ENCODE measurements around the gene H1-8.

Gene H1-8

DNA sequence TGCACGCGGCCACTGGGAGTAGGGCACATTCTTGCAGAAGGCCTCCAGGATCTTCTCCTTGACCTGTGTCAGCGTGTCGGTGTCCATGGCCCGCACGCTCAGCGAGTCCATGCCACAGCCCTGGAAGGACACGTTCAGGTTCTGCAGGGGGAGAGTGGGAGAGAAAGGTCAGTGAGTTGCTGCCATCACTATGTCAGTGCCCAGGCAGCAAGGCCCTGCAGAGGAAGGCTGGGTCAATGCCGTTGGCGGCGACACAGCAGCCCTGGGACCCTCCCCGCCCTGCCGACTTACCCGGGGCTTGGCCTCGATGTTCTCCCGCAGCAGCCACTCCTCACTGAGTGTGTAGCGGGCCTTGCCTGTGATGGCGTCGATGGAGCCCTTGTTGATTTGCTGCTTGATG lies 19.8 kb downstream of the H1-8 start:
- no peak for DNase-seq (ENCODE audit: extremely low read depth, low read depth)

DNA sequence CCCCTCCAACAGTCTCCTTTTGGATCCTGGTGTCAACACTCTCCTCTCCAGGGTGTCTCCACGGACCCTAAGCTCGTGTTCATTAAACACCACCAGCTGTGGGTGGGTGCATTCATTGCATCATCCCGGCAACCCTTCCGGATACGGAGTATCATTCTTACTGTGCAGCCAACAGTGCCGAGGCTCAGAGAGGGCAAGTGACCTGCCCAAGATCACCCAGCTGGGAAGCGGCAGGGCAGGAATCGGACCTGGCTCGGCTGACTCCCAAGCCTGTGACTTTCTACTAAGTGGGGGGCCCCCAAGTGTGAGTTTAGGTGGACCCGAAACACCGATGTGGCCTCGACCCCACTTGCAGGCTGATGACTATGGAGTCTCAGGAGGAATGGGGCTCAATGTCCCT lies 20.4 kb downstream of the H1-8 start:
- DNase-seq (ENCODE audit: extremely low read depth, low read depth) = no peak

More for the DNA sequence above, 19.8 kb downstream of the H1-8 start:
- TF ChIP-seq, protein P1, sequence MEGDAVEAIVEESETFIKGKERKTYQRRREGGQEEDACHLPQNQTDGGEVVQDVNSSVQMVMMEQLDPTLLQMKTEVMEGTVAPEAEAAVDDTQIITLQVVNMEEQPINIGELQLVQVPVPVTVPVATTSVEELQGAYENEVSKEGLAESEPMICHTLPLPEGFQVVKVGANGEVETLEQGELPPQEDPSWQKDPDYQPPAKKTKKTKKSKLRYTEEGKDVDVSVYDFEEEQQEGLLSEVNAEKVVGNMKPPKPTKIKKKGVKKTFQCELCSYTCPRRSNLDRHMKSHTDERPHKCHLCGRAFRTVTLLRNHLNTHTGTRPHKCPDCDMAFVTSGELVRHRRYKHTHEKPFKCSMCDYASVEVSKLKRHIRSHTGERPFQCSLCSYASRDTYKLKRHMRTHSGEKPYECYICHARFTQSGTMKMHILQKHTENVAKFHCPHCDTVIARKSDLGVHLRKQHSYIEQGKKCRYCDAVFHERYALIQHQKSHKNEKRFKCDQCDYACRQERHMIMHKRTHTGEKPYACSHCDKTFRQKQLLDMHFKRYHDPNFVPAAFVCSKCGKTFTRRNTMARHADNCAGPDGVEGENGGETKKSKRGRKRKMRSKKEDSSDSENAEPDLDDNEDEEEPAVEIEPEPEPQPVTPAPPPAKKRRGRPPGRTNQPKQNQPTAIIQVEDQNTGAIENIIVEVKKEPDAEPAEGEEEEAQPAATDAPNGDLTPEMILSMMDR (IDR thresholded peaks at IDR 0.05; ENCODE audit: low read depth, low read length) = no peak

DNA sequence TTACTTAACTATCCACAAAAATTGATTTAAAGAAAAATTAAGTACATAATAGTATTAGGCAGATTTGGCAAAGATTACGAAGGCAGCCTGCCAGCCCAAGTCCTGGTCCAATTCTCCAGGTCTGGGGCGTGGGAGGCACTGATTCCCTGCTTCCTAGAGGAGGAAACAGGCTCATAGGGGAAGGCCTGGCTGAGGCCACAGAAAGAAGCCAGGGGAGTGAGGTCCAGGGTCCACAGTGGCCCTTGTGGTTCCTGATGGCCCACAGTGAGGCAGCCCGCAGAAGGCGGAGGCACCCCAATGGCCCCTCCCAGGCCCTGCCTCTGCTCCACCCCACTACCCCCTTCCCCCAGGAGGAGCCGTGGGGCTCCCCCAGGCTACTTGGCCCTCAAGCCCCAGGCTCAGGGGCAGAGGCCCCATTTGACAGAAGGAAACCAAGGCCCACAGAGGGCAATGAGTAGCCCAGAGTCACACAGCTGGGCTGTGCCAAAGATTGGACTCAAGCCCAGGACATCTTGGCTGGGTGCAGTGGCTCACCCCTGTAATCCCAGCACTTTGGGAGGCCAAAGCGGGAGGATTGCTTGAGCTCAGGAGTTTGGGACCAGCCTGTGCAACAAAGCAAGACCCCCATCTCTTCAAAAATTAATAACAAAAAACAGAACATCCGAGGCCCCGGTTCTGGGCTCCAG lies 21.0 kb downstream of the H1-8 start:
- DNase-seq (ENCODE audit: extremely low read depth, low read depth) = no peak
- TF ChIP-seq, protein P1 (IDR thresholded peaks at IDR 0.05; ENCODE audit: low read depth, low read length) = no peak

More for the DNA sequence above, 20.4 kb downstream of the H1-8 start:
- TF ChIP-seq, protein P1 (IDR thresholded peaks at IDR 0.05; ENCODE audit: low read depth, low read length) = no peak

GRCh38 chr3:129564981-129565644 lies 22.1 kb downstream of the H1-8 start:
- TF ChIP-seq, protein P1 (IDR thresholded peaks at IDR 0.05; ENCODE audit: low read depth, low read length) = no peak
- no peak for DNase-seq (ENCODE audit: extremely low read depth, low read depth)

DNA sequence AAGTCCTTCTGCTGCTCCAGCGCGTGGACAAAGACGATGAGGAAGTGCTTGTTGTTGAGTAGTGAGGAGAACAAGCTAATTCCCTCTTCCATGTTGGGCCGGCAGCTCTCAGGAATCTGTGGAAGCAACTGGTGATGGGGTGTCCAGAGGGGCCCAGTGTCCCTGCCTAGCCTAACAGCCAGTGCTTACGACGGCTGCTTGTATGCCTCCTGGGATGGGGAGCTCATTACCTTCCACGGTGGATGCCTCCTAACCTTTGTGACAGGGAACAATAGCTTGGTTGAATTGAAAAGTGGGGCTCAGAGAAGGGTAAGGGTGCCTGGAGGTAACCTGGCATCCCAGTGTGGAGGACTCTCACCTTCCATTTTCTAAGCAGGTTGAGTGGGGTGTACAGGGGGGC lies 22.9 kb downstream of the H1-8 start:
- no peak for DNase-seq (ENCODE audit: extremely low read depth, low read depth)
- TF ChIP-seq, protein P1 (IDR thresholded peaks at IDR 0.05; ENCODE audit: low read depth, low read length) = no peak

DNA sequence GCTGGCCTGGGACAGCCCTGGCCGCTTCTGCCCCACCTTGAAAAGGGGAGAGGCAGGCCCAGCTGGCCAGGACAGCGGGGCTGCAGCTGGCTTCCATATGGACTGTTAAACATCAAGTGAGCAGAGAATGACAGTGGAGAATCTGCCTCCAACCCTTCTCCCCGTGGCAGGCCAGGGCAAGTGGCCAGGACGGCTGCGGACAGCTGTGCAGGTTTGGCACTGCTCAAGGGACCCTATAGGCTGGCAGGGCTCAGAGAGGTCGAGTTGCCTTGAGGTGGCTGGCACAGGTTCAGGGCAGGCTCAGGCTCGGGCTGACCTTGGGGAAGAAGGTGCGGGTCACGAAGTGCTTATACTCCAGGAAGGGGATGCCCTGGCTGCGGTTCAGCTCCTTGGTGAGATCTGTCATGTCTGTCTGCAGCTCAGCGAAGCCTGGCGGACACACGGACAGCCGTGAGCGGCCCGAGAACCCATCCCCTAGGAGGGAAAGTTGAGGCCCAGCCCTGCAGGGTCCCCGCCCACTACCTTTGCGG lies 24.3 kb downstream of the H1-8 start:
- TF ChIP-seq, protein P1 (IDR thresholded peaks at IDR 0.05; ENCODE audit: low read depth, low read length) = no peak
- no peak for DNase-seq (ENCODE audit: extremely low read depth, low read depth)

GRCh38 chr3:129567939-129568338 lies 25.0 kb downstream of the H1-8 start:
- TF ChIP-seq, protein P1 (IDR thresholded peaks at IDR 0.05; ENCODE audit: low read depth, low read length) = no peak
- DNase-seq (ENCODE audit: extremely low read depth, low read depth) = no peak

All from AG09319 (cell line).